Measurements from ENCODE around the gene TEDC2. TPM values are rescaled to one million over a fixed set of nuclear protein-coding genes. Genes with fewer than 3 reads are reported as not detected.

The TEDC2 gene
- total RNA-seq, 2 experiments from 2014 or later, result 16.0 to 17.8 TPM

DNA sequence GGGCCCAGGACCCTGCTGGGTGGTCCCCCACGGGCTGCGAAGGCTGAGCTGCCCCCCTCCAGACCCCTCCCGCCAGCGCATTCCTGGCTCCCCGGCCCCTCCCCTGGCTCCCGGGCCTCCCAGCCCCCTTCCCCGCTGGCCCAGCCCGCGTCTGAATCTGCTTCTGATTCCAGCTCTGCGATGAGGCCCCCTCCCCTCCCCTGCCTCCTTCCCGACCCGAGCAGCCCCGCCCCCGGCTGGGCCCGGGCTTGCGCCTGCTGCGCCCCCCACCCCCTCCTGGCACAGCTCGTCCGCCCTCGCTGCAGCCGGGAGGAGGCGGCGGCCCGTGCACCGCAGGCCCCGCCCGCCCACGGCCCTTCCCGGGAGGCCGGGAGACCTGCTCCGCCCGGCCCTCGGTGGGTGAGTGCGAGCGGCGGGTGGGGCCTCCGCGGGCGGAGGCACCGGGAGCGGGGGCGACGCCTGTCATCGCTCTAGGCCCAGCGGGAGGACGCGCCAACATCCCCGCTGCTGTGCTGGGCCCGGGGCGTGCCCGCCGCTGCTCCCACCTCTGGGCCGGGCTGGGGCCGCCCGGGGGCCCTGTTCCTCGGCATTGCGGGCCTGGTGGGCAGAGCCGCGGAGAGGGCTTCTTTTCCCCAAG lies 11.2 kb downstream of the TEDC2 start, which contains the start of gene NTN3:
NTN3 (plus strand) TSS at position 282 of the 637 bp plus-strand sequence. CDS start 405 bp downstream, outside the sequence.
- Mint-ChIP-seq H3K4me3 (no peak within 1 kb of the TSS), H3K36me3 (no peaks in the 10 kb centered on the region), H3K27ac (no peak within 1 kb of the TSS), H3K9me3 (no peaks in the 10 kb centered on the region), H3K4me1 (peaks cover 9% of the 10 kb centered on the region), H3K27me3 (peaks cover 48% of the 10 kb centered on the region)
- POLR2A ChIA-PET, result interaction anchor here (0.5 to 1.6 kb wide), 2 partner anchors 11 to 32 kb away, joined by 3 to 7 read pairs; partner anchors contain the start of gene TEDC2
- DNase-seq, result no peak
- ATAC-seq (ENCODE audit: low read depth), result no peak

DNA sequence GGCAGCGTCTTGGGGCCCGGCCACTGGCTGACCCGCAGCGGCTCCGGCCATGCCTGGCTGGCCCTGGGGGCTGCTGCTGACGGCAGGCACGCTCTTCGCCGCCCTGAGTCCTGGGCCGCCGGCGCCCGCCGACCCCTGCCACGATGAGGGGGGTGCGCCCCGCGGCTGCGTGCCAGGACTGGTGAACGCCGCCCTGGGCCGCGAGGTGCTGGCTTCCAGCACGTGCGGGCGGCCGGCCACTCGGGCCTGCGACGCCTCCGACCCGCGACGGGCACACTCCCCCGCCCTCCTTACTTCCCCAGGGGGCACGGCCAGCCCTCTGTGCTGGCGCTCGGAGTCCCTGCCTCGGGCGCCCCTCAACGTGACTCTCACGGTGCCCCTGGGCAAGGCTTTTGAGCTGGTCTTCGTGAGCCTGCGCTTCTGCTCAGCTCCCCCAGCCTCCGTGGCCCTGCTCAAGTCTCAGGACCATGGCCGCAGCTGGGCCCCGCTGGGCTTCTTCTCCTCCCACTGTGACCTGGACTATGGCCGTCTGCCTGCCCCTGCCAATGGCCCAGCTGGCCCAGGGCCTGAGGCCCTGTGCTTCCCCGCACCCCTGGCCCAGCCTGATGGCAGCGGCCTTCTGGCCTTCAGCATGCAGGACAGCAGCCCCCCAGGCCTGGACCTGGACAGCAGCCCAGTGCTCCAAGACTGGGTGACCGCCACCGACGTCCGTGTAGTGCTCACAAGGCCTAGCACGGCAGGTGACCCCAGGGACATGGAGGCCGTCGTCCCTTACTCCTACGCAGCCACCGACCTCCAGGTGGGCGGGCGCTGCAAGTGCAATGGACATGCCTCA lies 12.0 kb downstream of the TEDC2 start:
- Mint-ChIP-seq H3K4me1 (peaks cover 14% of the 10 kb centered on the region), H3K36me3 (no peaks in the 10 kb centered on the region), H3K27me3 (peaks cover 42% of the 10 kb centered on the region), H3K9me3 (no peaks in the 10 kb centered on the region), H3K4me3 (no peak overlapping the region), H3K27ac (no peak overlapping the region)
- ATAC-seq (ENCODE audit: low read depth), result no peak
- POLR2A ChIA-PET, result interaction anchor here (0.6 to 1.6 kb wide), 3 partner anchors 12 to 284 kb away, joined by 4 to 7 read pairs (median 4); partner anchors contain the start of gene TEDC2
- no peak for DNase-seq

DNA sequence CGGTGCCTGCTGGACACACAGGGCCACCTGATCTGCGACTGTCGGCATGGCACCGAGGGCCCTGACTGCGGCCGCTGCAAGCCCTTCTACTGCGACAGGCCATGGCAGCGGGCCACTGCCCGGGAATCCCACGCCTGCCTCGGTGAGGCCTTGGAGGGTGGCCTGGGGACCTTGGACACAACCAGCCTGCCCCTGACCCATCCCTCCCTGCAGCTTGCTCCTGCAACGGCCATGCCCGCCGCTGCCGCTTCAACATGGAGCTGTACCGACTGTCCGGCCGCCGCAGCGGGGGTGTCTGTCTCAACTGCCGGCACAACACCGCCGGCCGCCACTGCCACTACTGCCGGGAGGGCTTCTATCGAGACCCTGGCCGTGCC lies 12.6 kb downstream of the TEDC2 start:
- H3K27me3 Mint-ChIP-seq, result peaks cover 37% of the 10 kb centered on the region
- peaks cover 13% of the 10 kb centered on the region for H3K4me1 Mint-ChIP-seq
- no peak overlapping the region for H3K27ac Mint-ChIP-seq
- POLR2A ChIA-PET, result interaction anchor here (0.6 to 0.9 kb wide), 2 partner anchors 13 to 285 kb away, joined by 4 read pairs; partner anchors contain the start of gene TEDC2
- no peak for DNase-seq
- ATAC-seq (ENCODE audit: low read depth), result no peak
- no peak overlapping the region for H3K4me3 Mint-ChIP-seq
- no peaks in the 10 kb centered on the region for H3K9me3 Mint-ChIP-seq
- no peaks in the 10 kb centered on the region for H3K36me3 Mint-ChIP-seq

DNA sequence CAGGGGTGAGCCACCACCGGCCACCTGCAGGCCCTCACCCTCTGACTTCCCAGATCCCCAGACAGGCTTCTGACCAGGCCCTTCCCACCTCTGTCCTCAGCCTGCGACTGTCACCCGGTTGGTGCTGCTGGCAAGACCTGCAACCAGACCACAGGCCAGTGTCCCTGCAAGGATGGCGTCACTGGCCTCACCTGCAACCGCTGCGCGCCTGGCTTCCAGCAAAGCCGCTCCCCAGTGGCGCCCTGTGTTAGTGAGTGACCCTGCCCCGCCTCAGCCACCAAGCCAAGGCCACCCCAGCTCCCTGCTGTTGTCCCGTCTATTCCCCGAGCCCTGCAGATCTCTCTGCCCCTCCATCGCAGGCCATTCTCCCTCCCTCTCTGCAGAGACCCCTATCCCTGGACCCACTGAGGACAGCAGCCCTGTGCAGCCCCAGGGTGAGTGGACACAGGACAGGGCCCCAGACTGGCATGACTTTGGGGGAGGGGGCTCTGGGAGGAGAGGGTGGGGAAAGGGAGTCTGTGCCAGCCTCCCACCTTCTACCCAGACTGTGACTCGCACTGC lies 13.1 kb downstream of the TEDC2 start:
- Mint-ChIP-seq H3K4me3 (peak overlapping the region; percentile 42), H3K36me3 (no peaks in the 10 kb centered on the region), H3K27ac (no peak overlapping the region), H3K27me3 (peaks cover 37% of the 10 kb centered on the region), H3K4me1 (peaks cover 13% of the 10 kb centered on the region), H3K9me3 (no peaks in the 10 kb centered on the region)
- DNase-seq (no peak), ATAC-seq (ENCODE audit: low read depth) (no peak)
- POLR2A ChIA-PET, result no interaction called here

DNA sequence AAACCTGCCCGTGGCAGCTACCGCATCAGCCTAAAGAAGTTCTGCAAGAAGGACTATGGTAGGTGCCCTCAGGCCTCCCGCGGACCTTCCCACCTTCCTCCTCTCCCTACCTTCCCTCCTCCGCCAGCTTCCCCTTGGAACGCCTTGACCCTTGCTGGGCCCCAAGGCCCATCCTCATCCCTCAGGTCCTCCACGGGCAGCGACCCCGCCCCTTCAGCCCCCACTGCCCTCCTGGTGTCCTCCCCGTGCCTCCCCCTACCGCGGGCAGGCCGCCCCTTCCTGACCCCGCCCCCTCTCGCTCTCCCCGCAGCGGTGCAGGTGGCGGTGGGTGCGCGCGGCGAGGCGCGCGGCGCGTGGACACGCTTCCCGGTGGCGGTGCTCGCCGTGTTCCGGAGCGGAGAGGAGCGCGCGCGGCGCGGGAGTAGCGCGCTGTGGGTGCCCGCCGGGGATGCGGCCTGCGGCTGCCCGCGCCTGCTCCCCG lies 13.6 kb downstream of the TEDC2 start:
- ATAC-seq (ENCODE audit: low read depth), result peak; percentile 1
- DNase-seq, result no peak
- Mint-ChIP-seq H3K4me3 (peak overlapping the region; percentile 42), H3K27ac (no peak overlapping the region), H3K27me3 (peaks cover 32% of the 10 kb centered on the region), H3K36me3 (no peaks in the 10 kb centered on the region), H3K4me1 (peaks cover 12% of the 10 kb centered on the region), H3K9me3 (no peaks in the 10 kb centered on the region)
- POLR2A ChIA-PET, result interaction anchor here (1.4 to 1.9 kb wide), 2 partner anchors 14 to 43 kb away, joined by 3 to 14 read pairs; partner anchors contain the start of gene TEDC2

DNA sequence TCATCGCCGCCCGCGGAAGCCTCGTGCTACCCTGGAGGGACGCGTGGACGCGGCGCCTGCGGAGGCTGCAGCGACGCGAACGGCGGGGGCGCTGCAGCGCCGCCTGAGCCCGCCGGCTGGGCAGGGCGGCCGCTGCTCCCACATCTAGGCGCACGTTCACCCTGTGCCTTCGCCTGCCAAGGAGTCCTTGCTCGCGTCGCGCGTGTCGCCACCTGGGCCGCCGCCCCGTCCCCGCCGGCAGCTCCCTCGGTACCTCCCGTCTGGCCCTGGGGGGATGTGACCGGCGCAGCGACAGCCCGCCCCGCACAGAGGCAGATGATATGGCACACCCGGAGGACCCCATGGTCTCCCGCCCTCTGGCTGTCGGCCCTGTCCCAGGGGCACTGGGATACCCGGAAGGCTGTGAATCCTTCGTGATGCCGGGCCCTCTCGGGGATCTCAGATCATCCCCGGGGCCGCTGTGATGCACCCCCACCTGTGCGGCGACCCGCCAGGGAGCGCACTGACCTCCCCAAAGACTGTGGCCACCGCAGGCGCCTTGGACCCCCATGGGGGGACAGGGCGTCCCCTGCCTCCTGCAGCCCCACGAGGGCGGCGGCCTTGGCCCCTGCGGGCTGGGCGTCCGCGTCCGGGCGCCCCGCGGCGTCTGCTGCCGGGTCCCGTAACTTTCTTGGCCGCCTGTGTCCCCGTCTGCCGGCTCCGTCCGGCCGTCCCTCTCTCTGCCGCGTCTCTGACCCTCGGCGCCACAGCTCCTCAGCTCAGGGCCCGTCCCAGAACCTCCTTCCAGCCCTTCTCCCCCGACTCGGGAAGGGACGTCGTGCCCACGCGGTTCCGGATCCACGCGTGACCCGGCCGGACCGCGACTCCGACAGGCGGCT lies 14.3 kb downstream of the TEDC2 start:
- peak overlapping the region; percentile 45 for H3K27ac Mint-ChIP-seq
- H3K27me3 Mint-ChIP-seq, result peaks cover 25% of the 10 kb centered on the region
- peaks cover 11% of the 10 kb centered on the region for H3K4me1 Mint-ChIP-seq
- POLR2A ChIA-PET, result interaction anchor here (0.7 to 1.9 kb wide), 9 partner anchors 11 to 692 kb away, joined by 3 to 14 read pairs (median 3); partner anchors contain the start of genes ABCA3, NUBP2, SPSB3 and TEDC2
- DNase-seq (peak; percentile 76), ATAC-seq (ENCODE audit: low read depth) (peak; percentile 59)
- no peaks in the 10 kb centered on the region for H3K36me3 Mint-ChIP-seq
- no peaks in the 10 kb centered on the region for H3K9me3 Mint-ChIP-seq
- H3K4me3 Mint-ChIP-seq, result peak overlapping the region; percentile 71

DNA sequence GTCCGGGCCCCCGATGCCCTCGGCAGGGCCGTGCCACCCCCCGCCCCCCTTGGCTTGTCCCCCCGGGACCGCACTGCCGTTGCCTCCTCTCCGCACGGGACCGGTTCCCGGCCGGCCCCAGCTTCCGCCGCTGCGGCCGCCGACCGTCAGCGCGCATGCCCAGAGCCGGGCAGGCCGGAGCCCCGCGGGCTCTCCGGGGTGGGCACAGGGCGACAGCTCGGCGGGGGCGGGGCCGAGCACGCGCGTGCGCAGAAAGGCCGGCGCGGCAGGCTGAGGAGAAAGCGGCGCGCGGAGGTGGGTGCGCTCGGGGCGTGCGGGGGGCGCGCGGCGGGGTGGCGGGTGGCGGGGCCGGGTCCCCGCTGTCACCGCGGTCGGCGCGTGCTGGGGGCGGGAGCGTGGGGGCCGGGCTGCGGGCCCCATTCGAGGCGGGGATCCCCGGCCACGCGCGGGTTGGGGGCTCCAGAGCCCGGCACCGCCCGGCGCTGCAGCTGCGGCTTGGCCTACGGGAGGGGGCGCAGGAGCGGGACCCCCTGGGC lies 15.0 kb downstream of the TEDC2 start, which contains the start of gene TBC1D24:
TBC1D24 (plus strand) TSS at position 251 of the 536 bp plus-strand sequence. CDS start 21,022 bp downstream, outside the sequence.
- Mint-ChIP-seq H3K27me3 (peaks cover 18% of the 10 kb centered on the region), H3K9me3 (no peaks in the 10 kb centered on the region), H3K4me3 (peak within 1 kb of the TSS; percentile 71), H3K36me3 (no peaks in the 10 kb centered on the region), H3K27ac (peak within 1 kb of the TSS; percentile 45), H3K4me1 (peaks cover 9% of the 10 kb centered on the region)
- peak; percentile 72 for ATAC-seq (ENCODE audit: low read depth)
- POLR2A ChIA-PET, result interaction anchor here (0.6 to 1.9 kb wide), 10 partner anchors 10 to 692 kb away, joined by 3 to 14 read pairs (median 3); partner anchors contain the start of genes ABCA3, NUBP2, SPSB3 and TEDC2
- DNase-seq, result peak; percentile 93

DNA sequence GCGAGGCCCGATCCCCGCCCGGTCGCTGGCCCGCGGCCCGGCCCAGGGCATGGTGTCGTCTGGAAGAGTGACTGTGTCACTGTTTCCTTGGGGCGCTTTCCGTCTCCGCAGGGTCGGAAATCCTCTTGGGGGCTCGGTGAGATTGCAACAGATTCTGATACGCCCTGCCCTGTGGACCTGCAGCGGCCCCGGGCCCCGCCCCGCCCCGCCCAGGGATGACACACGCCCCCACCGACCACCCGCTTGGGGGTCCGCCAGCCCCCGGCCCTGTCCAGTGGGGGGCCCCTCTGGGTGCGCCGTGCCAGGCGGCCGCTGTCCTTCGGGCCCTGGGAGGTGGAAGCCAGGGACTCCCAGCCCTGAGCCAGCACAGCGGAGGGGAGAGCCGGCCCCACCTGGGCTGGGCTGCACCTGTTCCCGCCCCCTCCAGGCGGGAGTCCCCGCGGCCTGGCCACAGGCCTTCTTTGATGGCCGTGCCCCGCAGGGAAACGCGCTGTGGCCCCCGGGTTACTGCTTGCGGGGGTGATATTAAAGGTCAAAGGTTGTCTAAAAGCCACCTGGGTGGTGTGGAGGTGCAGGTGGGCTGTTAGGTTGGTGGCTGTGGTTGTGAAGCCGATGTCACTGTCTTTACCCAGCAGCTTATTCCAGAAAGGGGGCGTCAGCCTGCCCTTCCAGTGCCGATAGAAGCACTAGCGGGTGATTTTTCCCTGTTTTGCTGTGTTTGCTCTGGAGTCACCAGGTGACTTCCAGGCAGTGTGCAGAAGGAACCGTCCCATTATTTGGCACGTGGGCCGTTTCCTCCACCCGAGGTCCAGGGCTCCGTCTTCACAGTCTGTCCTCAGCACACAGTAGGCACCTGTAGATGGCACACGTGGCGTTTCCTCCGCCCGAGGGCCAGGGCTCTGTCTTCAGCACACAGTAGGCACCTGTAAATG lies 15.8 kb downstream of the TEDC2 start:
- POLR2A ChIA-PET, result interaction anchor here (0.6 to 1.9 kb wide), 9 partner anchors 9 to 693 kb away, joined by 3 to 14 read pairs (median 3); partner anchors contain the start of genes ABCA3, NUBP2, SPSB3 and TEDC2
- H3K27me3 Mint-ChIP-seq, result peaks cover 11% of the 10 kb centered on the region
- H3K36me3 Mint-ChIP-seq, result no peaks in the 10 kb centered on the region
- H3K4me1 Mint-ChIP-seq, result peaks cover 10% of the 10 kb centered on the region
- ATAC-seq (ENCODE audit: low read depth) (peak; percentile 46), DNase-seq (peak; percentile 65)
- no peak overlapping the region for H3K27ac Mint-ChIP-seq
- no peaks in the 10 kb centered on the region for H3K9me3 Mint-ChIP-seq
- peak overlapping the region; percentile 68 for H3K4me3 Mint-ChIP-seq

DNA sequence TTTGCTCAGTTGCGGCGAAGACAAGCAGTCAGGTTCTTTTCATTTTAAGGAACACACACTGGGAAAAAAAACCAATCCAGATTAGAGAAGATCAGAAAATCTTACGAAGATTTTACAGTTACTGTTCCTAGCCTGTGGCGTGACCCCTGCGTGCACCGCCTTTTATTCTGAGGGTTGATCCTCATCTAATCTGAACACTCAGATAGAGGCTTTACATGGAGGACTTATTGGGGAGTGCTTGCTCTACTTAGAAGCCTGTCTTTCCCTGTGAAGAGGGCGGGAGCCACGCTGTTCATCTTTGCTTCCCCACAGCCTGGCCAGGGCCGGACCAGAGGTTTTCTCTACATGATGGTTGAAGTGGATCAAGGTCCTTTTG lies 16.4 kb downstream of the TEDC2 start:
- peaks cover 9% of the 10 kb centered on the region for H3K27me3 Mint-ChIP-seq
- ATAC-seq (ENCODE audit: low read depth) (no peak), DNase-seq (no peak)
- no peaks in the 10 kb centered on the region for H3K9me3 Mint-ChIP-seq
- POLR2A ChIA-PET, result interaction anchor here (0.6 kb wide), 1 partner anchor 211 kb away, joined by 3 read pairs; no protein-coding TSS in a partner anchor
- peaks cover 10% of the 10 kb centered on the region for H3K4me1 Mint-ChIP-seq
- no peak overlapping the region for H3K27ac Mint-ChIP-seq
- peak overlapping the region; percentile 51 for H3K4me3 Mint-ChIP-seq
- H3K36me3 Mint-ChIP-seq, result no peaks in the 10 kb centered on the region

DNA sequence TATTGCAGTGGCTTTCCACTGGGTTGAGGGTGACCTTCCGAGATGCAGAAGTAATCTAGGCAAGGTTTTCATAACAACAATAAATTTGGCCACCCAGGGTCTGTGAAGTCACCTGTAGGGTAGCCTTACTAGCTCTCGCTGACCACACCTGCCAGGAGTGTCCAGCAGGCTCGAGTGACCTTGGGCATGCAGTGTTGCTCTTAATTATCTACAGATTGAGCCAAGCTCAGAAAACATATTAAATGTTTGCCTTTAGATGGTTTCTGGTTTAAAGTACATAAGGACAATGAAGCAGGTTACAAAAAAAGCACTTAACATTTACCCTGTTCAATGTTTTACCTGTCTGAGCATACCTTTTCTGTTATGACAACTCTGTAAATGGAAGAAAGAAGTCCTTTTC lies 16.8 kb downstream of the TEDC2 start:
- ATAC-seq (ENCODE audit: low read depth) (no peak), DNase-seq (no peak)
- POLR2A ChIA-PET, result interaction anchor here (1.3 kb wide), 1 partner anchor 38 kb away, joined by 3 read pairs; no protein-coding TSS in a partner anchor
- Mint-ChIP-seq H3K36me3 (no peaks in the 10 kb centered on the region), H3K4me1 (peaks cover 10% of the 10 kb centered on the region), H3K27ac (no peak overlapping the region), H3K9me3 (no peaks in the 10 kb centered on the region), H3K4me3 (peak overlapping the region; percentile 35), H3K27me3 (peaks cover 9% of the 10 kb centered on the region)

DNA sequence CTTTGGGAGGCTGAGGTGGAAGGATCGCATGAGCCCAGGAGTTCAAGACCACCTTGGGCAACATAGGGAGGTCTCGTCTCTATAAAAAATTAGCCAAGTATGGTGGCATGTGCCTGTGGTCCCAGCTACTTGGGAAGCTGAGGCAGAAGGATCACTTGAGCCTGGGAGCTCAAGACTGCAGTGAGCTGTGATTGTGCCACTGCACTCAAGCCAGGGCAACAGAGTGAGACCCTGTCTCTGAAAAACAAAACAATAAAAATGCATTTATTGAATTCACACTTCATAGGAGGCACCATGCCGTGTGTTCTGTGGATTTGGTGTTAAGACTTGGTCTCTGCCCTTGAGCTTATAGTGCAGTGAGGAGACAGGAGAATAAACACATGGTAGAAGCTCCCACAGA lies 17.4 kb downstream of the TEDC2 start:
- POLR2A ChIA-PET, result interaction anchor here (1.0 to 1.3 kb wide), 2 partner anchors 11 to 37 kb away, joined by 3 read pairs; no protein-coding TSS in a partner anchor
- H3K4me1 Mint-ChIP-seq, result peaks cover 10% of the 10 kb centered on the region
- no peak overlapping the region for H3K4me3 Mint-ChIP-seq
- DNase-seq (no peak), ATAC-seq (ENCODE audit: low read depth) (no peak)
- H3K27me3 Mint-ChIP-seq, result peaks cover 9% of the 10 kb centered on the region
- no peaks in the 10 kb centered on the region for H3K9me3 Mint-ChIP-seq
- no peak overlapping the region for H3K27ac Mint-ChIP-seq
- no peaks in the 10 kb centered on the region for H3K36me3 Mint-ChIP-seq
